NCI-H2171 (cell line): Measurements from ENCODE around the gene RAB40C.

Experiments used
- DNase-seq: peaks from one replicate; lab custom pipeline; 2025; lab: John Stamatoyannopoulos, UW

Gene RAB40C

DNA sequence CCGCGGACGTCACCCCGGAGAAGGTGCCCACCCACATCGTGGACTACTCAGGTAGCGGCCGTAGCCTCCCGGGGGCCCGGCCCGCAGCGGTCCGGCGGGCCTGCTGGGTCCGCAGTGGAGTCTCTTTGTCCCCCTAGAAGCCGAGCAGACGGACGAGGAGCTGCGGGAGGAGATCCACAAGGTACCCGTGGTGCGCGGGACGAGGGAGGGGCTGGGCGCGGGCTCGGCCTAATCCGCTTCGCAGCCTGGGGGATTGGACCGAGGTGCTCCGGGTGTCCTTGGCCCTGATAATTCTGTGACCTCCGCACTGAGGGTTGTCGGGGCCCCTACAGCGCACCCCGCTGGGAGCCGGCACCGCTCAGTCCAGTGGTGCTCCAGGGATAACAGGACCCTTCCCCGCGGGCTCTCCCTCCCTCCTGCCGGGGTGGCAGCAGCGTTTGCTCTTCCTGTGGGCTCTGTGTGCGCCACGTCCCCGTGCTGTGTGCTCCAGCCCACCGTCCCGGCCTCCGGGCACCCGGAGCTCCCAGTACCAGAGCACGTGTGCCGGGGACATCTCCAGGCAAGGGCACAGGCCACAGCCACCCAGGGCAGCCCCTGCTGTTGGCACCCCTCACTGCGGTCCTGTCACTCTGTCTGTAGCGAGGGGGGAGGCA lies 78.8 kb downstream of the RAB40C start:
- no peak for DNase-seq

DNA sequence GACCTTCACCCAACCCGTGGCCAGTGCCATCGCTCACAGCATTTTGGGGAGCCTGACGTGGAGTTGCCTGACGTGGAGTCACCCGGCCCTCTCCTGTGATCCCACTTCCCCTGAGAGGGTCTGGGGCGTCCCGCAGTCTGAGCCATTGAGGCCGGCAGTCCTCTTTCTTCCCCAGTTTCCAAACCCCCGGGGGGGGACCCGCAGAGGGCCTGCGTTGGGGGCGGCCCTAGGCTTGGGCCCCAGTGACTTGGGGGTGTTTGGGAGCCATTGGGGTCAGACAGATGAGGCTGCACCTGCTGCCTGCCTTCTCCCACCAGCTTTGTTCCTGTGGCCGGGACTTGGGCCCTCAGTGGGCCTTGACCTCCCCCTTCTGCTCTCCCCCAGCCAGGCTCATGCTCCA lies 79.8 kb downstream of the RAB40C start:
- no peak for DNase-seq

DNA sequence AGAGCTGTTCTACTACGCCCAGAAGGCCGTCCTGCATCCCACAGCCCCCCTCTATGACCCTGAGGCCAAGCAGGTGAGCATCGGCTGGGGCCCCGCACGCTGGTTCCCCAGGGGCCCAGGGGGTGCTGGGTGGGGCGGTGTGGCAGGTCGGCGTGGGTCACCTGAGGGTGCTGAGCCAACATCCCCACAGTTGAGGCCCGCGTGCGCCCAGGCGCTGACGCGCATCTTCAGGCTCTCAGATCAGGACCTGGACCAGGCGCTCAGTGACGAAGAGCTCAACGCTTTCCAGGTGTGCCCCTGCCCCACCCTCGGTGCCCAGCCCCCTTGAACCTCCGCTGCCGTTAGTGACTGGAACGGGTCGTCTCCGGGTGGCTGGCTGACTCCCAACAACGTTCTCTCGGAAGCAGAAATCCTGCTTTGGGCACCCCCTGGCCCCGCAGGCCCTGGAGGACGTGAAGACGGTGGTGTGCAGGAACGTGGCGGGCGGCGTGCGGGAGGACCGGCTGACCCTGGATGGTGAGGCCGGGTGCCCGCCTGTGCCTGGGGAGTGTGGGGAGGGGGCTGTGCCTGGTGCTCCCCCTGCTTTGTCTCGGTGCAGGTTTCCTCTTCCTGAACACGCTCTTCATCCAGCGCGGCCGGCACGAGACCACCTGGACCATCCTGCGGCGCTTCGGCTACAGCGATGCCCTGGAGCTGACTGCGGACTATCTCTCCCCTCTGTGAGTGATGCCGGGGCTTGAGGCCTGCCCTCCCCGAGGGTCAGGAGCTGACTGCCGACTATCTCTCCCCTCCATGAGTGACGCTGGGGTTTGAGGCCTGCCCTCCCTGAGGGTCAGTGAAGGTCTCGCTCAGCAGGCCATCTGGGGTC lies 80.9 kb downstream of the RAB40C start:
- DNase-seq = no peak

DNA sequence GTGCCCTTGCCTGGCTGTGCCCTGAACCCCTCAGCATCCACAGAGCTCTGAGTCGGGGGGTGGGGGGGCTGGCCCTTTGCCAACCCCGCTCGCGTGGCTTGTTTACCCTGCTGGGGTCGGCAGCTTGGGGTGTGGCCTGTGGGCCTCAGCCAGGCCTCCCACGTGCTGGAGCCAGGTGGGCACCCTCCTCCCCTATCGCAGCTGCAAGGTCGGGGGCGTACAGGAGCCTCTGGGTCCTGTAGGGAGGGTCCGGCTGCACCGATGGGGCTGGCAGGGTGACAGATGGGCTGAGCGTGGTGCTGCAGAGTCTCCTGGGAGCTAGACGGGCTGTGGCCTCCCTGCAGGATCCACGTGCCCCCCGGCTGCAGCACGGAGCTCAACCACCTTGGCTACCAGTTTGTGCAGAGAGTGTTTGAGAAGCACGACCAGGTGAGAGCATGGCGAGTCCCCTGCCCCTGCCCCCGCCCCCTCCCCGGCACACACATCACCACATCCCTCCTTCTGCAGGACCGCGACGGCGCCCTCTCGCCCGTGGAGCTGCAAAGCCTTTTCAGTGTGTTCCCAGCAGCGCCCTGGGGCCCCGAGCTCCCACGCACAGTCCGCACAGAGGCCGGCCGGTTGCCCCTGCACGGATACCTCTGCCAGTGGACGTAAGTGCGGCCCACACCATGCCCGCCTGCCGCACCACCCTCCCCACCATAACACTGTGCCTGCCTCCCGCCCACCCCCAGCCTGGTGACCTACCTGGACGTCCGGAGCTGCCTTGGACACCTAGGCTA lies 81.7 kb downstream of the RAB40C start:
- DNase-seq = peak; percentile 67

DNA sequence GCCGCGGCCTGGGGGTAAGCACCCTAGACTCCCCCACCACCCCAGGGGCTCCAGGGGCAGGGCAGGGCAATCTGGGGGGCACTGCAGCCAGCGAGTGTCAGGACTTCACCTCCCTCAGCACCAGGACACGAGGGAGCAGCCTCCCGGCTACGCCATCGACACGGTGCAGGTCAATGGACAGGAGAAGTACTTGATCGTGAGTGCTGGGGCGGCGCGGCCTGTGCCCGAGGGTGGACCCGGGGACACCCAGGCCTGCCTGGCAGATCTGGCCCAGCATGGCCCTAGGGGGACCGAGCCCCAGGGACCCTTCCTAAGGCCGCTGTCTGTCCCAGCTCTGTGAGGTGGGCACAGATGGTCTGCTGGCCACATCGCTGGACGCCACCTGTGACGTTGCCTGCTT lies 82.5 kb downstream of the RAB40C start:
- DNase-seq = no peak

DNA sequence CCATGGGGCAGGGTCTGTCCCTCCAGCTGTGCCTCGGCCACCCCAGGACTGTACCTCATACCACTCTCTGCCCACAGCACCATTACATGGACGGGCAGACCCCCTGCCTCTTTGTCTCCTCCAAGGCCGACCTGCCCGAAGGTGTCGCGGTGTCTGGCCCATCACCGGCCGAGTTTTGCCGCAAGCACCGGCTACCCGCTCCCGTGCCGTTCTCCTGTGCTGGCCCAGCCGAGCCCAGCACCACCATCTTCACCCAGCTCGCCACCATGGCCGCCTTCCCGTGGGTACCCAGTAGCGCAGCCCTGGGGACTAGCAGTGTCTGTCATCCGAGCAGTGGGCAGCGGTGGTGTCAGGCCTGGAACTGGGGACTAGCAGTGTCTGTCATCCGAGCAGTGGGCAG lies 83.0 kb downstream of the RAB40C start:
- no peak for DNase-seq

DNA sequence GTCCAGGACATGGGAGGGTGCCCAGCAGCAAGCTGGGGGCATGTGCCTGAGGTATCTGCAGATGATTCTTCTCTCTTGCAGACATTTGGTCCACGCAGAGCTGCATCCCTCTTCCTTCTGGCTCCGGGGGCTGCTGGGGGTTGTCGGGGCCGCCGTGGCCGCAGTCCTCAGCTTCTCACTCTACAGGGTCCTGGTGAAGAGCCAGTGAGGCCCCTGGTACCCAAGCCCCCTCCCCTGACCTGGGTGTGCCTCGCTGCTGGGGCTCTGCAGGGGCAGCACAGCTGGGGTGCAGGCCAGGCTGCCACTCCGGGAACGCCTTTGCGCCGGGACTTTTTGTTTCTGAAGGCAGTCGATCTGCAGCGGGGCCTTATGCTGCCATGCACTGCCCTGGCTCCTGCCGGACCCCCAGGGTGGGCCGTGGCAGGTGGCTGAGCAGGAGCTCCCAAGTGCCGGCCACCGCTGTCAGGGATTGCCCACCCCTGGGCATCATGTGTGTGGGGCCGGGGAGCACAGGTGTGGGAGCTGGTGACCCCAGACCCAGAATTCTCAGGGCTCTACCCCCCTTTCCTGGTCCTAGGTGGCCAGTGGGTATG lies 83.6 kb downstream of the RAB40C start:
- no peak for DNase-seq

DNA sequence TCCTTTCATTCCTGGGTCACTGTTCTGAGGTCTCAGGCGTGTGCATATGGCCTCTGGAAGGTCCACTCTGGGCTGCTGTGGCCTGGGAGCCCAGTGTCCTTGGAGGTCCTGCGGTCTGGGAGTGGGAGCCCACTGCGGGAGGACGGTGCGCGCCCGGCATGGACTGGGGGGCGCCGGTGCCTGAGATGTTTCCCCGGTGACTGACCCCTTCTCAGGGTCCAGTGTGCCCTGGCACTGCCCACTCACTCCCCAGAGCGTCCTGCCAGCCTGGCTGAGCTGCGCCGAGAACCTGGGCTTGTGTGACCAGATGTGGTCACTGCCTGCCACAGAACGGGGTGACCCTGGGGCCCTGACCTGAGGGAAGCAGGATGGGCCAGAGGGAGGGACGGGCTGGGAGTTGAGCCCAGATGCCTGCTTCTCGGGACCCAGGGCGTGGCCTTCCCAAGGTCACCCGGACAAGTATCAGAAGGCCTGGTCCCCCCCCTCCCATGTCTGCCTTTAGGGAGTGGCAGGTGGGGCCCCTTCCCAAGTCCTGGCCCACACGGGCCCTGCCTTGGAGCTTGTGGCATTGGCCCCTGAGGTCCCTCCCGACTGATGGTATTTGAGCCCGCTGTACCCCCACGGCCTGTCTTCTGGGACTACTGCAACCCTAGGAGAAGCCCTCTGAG lies 84.5 kb downstream of the RAB40C start:
- DNase-seq = no peak

DNA sequence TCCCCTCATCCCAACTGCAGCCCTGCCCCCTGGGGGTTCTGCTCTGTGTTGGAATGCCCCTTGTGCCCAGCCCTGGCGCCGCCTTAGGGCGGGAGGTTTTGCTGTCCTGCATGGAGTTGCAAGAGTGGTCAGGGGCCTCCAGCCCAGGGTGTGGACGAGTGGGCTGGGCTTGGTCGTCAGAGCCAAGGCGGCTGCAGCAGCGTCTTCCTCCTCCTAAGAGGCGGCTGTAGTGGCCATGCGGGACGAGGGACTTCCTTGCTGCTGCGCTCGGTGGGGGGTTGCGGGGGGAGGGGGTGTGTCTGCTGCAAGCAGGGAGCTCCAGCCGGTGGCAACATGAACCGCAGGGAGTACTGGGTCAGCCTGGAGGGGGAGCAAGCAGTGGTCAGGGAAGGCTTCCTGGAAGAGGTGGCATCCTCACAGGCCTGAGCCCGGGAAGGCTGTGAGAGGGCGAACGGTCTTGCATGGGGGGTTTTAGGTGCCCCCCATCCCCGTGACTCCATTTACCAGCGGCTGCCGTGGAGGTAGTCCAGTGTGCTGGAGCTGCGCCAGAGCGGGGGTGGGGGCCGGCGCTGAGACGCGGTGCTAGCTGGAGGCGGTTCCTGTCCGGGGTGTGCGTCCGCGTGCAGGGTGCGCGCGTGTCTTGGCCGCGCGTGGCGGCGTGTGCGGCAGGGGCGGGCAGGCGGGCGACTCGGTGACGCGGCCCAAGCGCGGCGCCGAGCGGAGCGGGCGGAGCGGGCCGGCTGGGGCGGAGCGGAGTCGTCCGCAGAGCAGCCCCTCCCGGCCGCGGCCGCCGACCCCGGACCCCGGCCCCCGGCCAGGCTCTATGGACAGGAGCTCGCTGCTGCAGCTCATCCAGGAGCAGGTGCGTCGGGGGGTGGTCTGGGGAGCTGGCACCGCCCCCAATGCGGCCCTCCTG lies 85.4 kb downstream of the RAB40C start, which contains the start of gene RHBDL1:
RHBDL1 (plus strand) TSS at position 704 of the 916 bp plus-strand sequence; CDS start at position 824, 120 bp downstream.
- DNase-seq = no peak

DNA sequence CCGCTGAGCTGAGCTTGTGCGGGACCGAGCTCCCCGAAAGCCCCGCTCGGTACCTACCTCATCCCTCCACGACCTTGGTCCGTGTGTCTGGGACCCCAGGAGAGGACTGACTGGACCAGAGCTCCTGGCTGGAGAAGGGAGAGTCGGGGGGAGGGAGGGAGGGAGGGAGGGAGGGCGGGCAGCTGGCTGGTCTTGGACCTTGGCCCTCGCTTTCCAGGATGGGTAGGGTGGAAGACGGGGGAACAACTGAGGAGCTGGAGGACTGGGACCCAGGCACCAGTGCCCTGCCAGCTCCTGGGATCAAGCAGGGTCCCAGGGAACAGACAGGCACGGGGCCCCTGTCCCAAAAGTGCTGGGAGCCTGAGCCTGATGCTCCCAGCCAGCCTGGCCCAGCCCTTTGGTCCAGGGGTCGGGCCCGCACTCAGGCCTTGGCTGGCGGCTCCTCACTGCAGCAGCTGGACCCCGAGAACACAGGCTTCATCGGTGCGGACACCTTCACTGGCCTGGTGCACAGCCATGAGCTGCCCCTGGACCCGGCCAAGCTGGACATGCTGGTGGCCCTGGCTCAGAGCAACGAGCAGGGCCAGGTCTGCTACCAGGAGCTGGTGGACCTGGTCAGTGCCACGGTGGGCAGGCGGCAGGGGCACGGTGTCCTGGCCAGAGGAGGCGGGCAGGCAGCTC lies 86.2 kb downstream of the RAB40C start:
- no peak for DNase-seq

DNA sequence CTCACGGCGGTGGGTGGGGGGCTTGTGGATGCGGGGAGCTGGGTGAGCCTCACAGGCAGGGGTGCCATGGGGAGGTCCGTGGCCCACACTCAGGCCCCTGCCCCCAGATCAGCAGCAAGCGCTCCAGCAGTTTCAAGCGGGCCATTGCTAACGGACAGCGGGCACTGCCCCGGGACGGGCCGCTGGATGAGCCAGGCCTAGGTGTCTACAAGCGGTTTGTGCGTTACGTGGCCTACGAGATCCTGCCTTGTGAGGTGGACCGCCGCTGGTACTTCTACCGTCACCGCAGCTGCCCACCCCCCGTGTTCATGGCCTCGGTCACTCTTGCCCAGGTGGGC lies 86.7 kb downstream of the RAB40C start:
- no peak for DNase-seq

DNA sequence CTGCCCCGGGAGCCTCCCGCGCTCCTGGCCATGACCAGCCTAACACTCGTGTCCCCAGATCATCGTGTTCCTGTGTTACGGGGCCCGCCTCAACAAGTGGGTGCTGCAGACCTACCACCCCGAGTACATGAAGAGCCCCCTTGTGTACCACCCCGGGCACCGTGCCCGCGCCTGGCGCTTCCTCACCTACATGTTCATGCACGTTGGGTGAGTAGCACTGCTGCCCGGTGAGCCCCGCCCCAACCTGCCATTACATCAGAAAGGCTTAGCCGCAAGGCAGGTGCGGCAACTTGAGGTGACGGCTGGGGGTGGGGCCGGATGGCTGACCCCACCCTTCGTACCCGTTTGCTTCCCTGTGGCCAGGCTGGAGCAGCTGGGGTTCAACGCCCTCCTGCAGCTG lies 87.0 kb downstream of the RAB40C start:
- peak; percentile 64 for DNase-seq

DNA sequence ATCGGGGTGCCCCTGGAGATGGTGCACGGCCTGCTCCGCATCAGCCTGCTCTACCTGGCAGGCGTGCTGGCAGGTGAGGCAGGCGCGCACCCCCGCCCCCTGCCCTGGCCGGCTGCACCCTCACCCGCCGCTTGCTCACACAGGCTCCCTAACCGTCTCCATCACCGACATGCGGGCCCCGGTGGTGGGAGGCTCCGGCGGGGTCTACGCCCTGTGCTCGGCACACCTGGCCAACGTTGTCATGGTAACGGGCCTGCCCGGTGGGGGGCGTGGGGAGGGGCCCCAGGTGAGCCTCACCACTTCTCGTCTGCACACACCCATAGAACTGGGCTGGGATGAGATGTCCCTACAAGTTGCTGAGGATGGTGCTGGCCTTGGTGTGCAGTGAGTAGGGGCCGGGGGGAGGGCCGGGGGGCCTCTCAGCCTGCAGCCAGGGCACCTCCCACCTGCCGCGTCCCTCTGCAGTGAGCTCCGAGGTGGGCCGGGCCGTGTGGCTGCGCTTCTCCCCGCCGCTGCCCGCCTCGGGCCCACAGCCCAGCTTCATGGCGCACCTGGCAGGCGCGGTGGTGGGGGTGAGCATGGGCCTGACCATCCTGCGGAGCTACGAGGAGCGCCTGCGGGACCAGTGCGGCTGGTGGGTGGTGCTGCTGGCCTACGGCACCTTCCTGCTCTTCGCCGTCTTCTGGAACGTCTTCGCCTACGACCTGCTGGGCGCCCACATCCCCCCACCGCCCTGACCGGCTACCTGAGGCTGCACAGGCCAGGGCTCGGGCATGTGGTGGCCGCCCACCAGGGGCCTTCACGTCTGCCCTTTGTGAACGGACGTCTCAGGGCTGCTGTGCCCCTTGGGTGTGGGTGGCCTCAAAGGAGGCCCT lies 87.7 kb downstream of the RAB40C start:
- DNase-seq = peak; percentile 53

DNA sequence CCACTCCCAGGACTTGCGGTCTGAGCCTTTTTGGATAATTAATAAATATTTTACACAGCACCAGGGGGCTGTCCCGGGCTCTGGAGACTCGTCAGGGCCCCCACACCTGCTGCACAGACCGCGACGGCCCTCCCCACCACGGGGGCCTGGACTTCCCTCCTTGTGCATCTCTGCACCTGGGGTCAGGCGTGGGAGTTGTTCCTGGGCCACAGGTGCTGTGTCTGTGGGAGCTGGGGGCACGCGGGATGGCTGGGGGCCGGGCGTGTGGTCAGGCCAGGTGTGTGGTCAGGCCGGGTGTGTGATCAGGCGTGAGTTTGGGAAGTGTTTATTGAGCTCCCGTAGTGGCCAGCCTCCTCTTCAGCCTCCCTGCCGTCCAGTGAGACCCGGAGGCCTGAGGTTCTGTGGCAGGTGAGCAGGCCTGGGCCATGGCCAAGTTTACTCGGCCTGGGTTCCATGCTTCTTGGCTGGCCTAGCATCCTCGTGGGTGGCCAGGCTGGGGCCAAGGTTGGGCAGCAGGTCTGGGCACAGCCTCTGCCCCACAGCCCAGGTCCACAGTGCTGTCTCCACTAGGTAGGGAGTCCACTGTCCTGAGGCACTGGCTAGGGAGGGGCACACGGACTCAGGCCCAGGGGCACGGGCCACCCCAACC lies 88.5 kb downstream of the RAB40C start:
- DNase-seq = no peak
